GM19467 (cell line): Measurements from ENCODE around the gene ACOXL.

Experiments used
- ATAC-seq: cut with Tn5 transposase; IDR thresholded peaks from one replicate; pipeline ENCODE4 v1.9.1; 2021; ENCODE audit warnings: mild to moderate bottlenecking, moderate library complexity; ENCODE audit not compliant: unreplicated experiment

Gene ACOXL

DNA sequence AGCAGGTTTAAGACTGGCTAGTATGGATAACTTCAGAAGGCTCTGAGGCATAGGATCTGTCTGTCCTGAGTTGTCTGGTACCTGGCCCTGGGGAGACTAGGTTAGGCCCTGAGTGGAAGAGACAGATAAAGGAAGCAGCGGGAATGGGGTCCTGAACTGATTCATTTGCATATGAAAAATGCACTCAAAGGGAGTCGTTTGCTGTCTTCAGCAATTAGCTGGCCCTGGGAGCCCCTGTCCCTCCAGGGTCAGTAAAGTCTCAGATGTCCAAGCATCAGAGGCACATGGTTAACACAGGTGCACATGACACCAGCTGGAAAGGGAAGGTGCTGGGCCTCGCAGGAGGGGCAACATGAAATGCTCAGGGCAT is 172.4 kb downstream of the ACOXL start:
- ATAC-seq = no peak

GRCh38 chr2:110905217-110905616 is 172.8 kb downstream of the ACOXL start:
- ATAC-seq = no peak

GRCh38 chr2:110906613-110907298 is 174.4 kb downstream of the ACOXL start:
- ATAC-seq = no peak

GRCh38 chr2:110909501-110909900 is 177.1 kb downstream of the ACOXL start:
- no peak for ATAC-seq

DNA sequence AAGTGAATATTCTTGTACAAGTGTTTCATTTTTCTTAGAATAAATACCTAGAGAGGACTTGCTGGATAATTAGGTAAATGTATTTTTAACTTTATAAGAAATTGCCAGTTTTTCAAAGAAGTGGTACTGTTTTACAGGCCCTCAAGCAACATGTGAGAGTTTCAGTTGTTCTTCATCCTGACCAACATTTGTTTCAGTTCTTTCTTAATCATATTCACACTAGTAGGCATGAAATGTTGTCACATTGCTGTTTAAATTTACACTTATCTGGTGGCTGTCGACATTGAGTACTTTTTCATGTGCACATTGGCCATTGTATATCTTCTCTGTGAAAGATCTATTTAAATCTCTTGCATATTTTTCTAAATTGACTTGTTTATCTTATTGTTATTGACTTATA is 178.1 kb downstream of the ACOXL start:
- no peak for ATAC-seq

GRCh38 chr2:110919738-110920137 is 187.4 kb downstream of the ACOXL start:
- no peak for ATAC-seq

DNA sequence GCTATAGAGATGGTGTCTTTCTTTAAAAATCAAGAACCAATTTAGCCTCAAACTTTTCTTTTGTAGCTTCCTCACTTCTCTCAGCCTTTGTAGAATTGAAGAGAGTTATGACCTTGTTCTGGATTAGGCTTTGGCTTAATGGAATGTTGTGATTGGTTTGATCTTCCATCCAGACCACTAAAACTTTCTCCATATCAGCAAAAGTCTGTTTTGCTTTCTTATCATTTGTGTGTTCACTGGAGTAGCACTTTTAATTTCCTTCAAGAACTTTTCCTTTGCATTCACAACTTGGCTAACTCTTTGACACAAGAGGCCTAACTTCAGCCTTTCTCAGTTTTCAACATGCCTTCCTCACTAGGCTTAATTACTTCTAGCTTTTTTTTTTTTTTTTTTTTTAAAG is 193.1 kb downstream of the ACOXL start:
- ATAC-seq = no peak

DNA sequence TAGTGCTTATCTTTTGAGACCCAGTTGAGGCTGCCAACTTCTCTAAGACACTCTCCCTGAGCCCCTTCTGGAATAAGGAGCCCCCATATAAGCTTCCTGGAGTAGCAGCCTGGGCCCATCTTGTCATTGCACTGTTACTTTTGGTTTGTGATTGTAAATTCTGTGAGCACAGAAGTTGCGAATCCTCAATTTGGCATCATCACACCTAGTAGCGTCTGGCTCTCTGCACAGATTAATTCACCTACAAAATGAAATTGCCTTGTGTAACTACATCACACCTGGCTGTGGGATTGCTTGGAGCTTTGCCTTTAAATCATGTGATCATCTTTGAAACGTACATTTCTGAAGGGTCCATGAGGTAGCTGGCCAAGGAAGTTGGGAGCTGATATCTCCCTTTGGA is 195.2 kb downstream of the ACOXL start:
- no peak for ATAC-seq

DNA sequence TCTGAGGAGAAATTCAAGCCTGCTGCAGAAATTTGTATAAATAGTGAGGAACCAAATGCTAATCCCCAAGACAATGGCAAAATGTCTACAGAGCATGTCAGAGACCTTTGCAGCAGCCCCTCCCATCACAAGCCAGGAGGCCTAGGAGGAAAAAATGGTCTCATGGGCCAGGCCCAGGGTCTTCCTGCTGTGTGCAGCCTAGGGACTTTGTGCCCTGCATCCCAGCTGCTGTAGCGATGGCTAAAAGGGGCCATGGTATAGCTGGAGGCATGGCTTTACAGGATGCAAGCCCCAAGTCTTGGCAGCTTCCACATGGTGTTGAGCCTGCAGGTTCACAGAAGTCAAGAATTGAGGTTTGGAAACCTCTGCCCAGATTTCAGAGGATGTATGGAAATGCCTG is 197.2 kb downstream of the ACOXL start:
- no peak for ATAC-seq

GRCh38 chr2:110931648-110932047 is 199.3 kb downstream of the ACOXL start:
- no peak for ATAC-seq

GRCh38 chr2:110933420-110933819 is 201.0 kb downstream of the ACOXL start:
- no peak for ATAC-seq

- no peak for ATAC-seq
These were observed 202.6 kb downstream of the ACOXL start for GRCh38 chr2:110934948-110935347.

- ATAC-seq = no peak
These were observed 208.1 kb downstream of the ACOXL start for GRCh38 chr2:110940376-110940910.

GRCh38 chr2:110941226-110941625 is 208.9 kb downstream of the ACOXL start:
- no peak for ATAC-seq

- no peak for ATAC-seq
These were observed 210.8 kb downstream of the ACOXL start for GRCh38 chr2:110943070-110943634.

GRCh38 chr2:110946902-110947301 is 214.5 kb downstream of the ACOXL start:
- ATAC-seq = no peak

GRCh38 chr2:110948027-110948674 is 215.8 kb downstream of the ACOXL start:
- ATAC-seq = no peak

- no peak for ATAC-seq
These were observed 217.9 kb downstream of the ACOXL start for GRCh38 chr2:110950281-110950680.

DNA sequence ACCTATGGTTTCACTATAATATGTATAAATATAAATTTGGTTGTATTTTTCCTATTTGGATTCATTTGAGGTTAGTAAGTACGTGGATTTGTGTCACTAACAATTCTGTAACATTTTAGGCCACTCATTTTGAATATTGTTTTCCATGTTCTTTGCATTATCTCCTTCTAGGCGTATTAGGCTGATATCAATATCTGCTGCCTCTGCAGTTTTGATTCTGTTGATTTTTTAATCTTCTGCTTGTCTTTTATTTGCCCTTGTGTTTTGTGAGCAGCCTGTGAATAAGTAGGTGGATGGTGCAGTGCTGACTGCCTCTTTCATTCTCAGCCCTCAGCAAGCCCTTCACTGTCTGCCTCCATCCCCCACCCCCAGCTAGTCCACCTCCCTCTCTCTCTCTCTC is 222.7 kb downstream of the ACOXL start:
- ATAC-seq = no peak

DNA sequence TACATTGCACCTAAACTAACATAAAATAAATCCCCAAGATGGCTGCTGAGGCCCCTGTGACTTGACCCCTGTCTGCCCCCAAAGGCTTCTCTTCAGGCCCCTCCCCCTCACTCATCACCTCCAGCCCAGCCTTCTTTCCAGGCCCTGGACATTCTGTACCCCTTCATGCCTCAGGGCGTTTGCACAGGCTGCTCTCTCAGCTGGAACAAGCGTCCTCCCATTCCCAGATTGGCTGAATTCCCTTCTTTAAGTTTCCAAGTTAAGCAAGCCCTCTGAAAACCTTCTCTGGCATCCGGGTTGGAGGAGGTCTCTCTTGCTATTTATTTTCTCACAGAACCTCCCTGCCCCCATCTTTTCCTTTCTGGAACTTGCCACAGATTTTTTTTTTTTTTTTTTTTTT is 223.2 kb downstream of the ACOXL start:
- ATAC-seq = no peak

DNA sequence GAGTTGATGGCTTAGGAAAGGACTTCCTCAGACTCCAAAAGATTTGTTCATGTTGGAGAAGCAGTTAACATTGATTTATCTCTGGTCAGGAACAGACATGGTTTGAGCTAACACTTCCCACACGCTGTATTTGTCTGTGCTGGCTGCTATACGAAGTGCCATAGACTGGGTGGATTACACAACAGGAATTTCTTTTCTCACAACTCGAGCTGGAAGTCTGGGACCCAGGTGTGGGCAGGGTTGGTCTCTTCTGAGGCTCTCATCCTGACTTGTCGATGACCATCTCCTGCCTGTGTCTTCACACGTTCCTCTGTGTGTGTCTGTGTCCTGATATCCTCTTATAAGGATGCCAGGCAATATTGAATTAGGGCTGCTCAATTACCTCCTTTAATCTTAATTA is 224.9 kb downstream of the ACOXL start:
- no peak for ATAC-seq
